Germinal center (tissue), 1 donor: Measurements from ENCODE around the gene MS4A8.

Experiments
- DNase-seq: peaks from one replicate; pipeline ENCODE4 v3.0.0; 2012; ENCODE audit warnings: mixed read lengths, low spot score

Gene MS4A8

GRCh38 chr11:60764879-60765278, 65.5 kb downstream of the MS4A8 start:
- peak; percentile 22 for DNase-seq

- DNase-seq = no peak
Observed at GRCh38 chr11:60765355-60765754, 65.9 kb downstream of the MS4A8 start.
